Mucosa of rectum (tissue), 2 donors: ENCODE measurements around the gene ATP13A2.

Experiments used
- H3K27ac ChIP-seq, 2 donors: one replicate each; pipeline ENCODE4 v1.7.0; 2013; ENCODE audit warnings: inconsistent platforms in 2 of 2, low read depth in 2 of 2, low read length in 2 of 2
- H3K27me3 ChIP-seq, 2 donors: one replicate each; pipeline ENCODE4 v1.7.0; 2013; ENCODE audit warnings: low read length in 2 of 2; ENCODE audit not compliant: control insufficient read depth in 2 of 2, insufficient read depth in 2 of 2
- H3K36me3 ChIP-seq, 2 donors: one replicate each; pipeline ENCODE4 v1.7.0; 2013; ENCODE audit warnings: low read length in 2 of 2; ENCODE audit not compliant: control insufficient read depth in 2 of 2, insufficient read depth in 2 of 2
- H3K4me1 ChIP-seq, 2 donors: one replicate each; pipeline ENCODE4 v1.7.0; 2013; ENCODE audit warnings: low read length in 2 of 2, mild to moderate bottlenecking in 1 of 2; ENCODE audit not compliant: control insufficient read depth in 2 of 2, insufficient read depth in 2 of 2
- H3K4me3 ChIP-seq, 2 donors: one replicate each; pipeline ENCODE4 v1.7.0; 2013; ENCODE audit warnings: low read length in 2 of 2
- H3K9ac ChIP-seq, 2 donors: one replicate each; pipeline ENCODE4 v1.7.0; 2013; ENCODE audit warnings: low read length in 2 of 2, low read depth in 1 of 2, mild to moderate bottlenecking in 1 of 2
- H3K9me3 ChIP-seq, 2 donors: one replicate each; pipeline ENCODE4 v1.7.0; 2013; ENCODE audit warnings: low read length in 2 of 2; ENCODE audit not compliant: control insufficient read depth in 2 of 2
- donor health status: healthy.
- donor health status: Normal muscosa, but diverticular disease.

ATP13A2 gene

GRCh38 chr1:17052038-17052437, 40.3 kb upstream of the ATP13A2 start:
- no peaks in the 10 kb centered on the region for H3K9me3 ChIP-seq
- H3K4me3 ChIP-seq = no peak overlapping the region
- H3K36me3 ChIP-seq = peaks cover 7 to 12% of the 10 kb centered on the region in 2 donors
- H3K27me3 ChIP-seq = no peaks in the 10 kb centered on the region
- H3K9ac ChIP-seq = peak overlapping the region in 1 of 2 donors; percentile 34
- peaks cover 4 to 16% of the 10 kb centered on the region in 2 donors for H3K4me1 ChIP-seq
- no peak overlapping the region for H3K27ac ChIP-seq

GRCh38 chr1:17047924-17048323, 36.2 kb upstream of the ATP13A2 start:
- peaks cover 4 to 10% of the 10 kb centered on the region in 2 donors for H3K4me1 ChIP-seq
- H3K9ac ChIP-seq = no peak overlapping the region
- no peaks in the 10 kb centered on the region for H3K9me3 ChIP-seq
- H3K4me3 ChIP-seq = no peak overlapping the region
- H3K36me3 ChIP-seq = peaks cover 17 to 31% of the 10 kb centered on the region in 2 donors
- no peaks in the 10 kb centered on the region for H3K27me3 ChIP-seq
- no peak overlapping the region for H3K27ac ChIP-seq

GRCh38 chr1:17046334-17046657, 34.6 kb upstream of the ATP13A2 start:
- Histone ChIP-seq H3K4me3 (no peak overlapping the region), H3K4me1 (no peaks in the 10 kb centered on the region), H3K27me3 (no peaks in the 10 kb centered on the region), H3K27ac (no peak overlapping the region), H3K9ac (no peak overlapping the region), H3K36me3 (peaks cover 18 to 42% of the 10 kb centered on the region in 2 donors), H3K9me3 (no peaks in the 10 kb centered on the region)

GRCh38 chr1:17045634-17046333, 34.1 kb upstream of the ATP13A2 start:
- H3K36me3 ChIP-seq = peaks cover 13 to 38% of the 10 kb centered on the region in 2 donors
- H3K4me1 ChIP-seq = no peaks in the 10 kb centered on the region
- no peak overlapping the region for H3K9ac ChIP-seq
- H3K27ac ChIP-seq = peak overlapping the region in 1 of 2 donors; percentile 21
- H3K9me3 ChIP-seq = no peaks in the 10 kb centered on the region
- H3K27me3 ChIP-seq = no peaks in the 10 kb centered on the region
- peak overlapping the region in 1 of 2 donors; percentile 55 for H3K4me3 ChIP-seq

- Histone ChIP-seq H3K9me3 (no peaks in the 10 kb centered on the region), H3K27me3 (no peaks in the 10 kb centered on the region), H3K36me3 (peaks cover 16 to 41% of the 10 kb centered on the region in 2 donors), H3K9ac (no peak overlapping the region), H3K4me1 (no peaks in the 10 kb centered on the region), H3K4me3 (no peak overlapping the region), H3K27ac (no peak overlapping the region)
Measured at GRCh38 chr1:17045150-17045549, 33.4 kb upstream of the ATP13A2 start.

- H3K27ac ChIP-seq = no peak overlapping the region
- H3K9ac ChIP-seq = no peak overlapping the region
- no peaks in the 10 kb centered on the region for H3K27me3 ChIP-seq
- no peak overlapping the region for H3K4me3 ChIP-seq
- H3K36me3 ChIP-seq = peaks cover 20 to 39% of the 10 kb centered on the region in 2 donors
- H3K9me3 ChIP-seq = no peaks in the 10 kb centered on the region
- no peaks in the 10 kb centered on the region for H3K4me1 ChIP-seq
Measured at GRCh38 chr1:17043676-17044075, 31.9 kb upstream of the ATP13A2 start.

- Histone ChIP-seq H3K9me3 (no peaks in the 10 kb centered on the region), H3K4me3 (no peak overlapping the region), H3K36me3 (peaks cover 18 to 47% of the 10 kb centered on the region in 2 donors), H3K4me1 (no peaks in the 10 kb centered on the region), H3K9ac (no peak overlapping the region), H3K27ac (no peak overlapping the region), H3K27me3 (no peaks in the 10 kb centered on the region)
Measured at GRCh38 chr1:17040135-17040534, 28.4 kb upstream of the ATP13A2 start.

- no peaks in the 10 kb centered on the region for H3K27me3 ChIP-seq
- H3K27ac ChIP-seq = no peak overlapping the region
- H3K9me3 ChIP-seq = no peaks in the 10 kb centered on the region
- H3K36me3 ChIP-seq = peaks cover 12 to 45% of the 10 kb centered on the region in 2 donors
- no peak overlapping the region for H3K9ac ChIP-seq
- H3K4me1 ChIP-seq = no peaks in the 10 kb centered on the region
- no peak overlapping the region for H3K4me3 ChIP-seq
Measured at GRCh38 chr1:17039522-17039921, 27.8 kb upstream of the ATP13A2 start.

- Histone ChIP-seq H3K36me3 (peaks cover 29 to 47% of the 10 kb centered on the region in 2 donors), H3K4me1 (no peaks in the 10 kb centered on the region), H3K27ac (no peak overlapping the region), H3K27me3 (no peaks in the 10 kb centered on the region), H3K4me3 (no peak overlapping the region), H3K9ac (no peak overlapping the region), H3K9me3 (no peaks in the 10 kb centered on the region)
Measured at GRCh38 chr1:17033481-17033880, 21.8 kb upstream of the ATP13A2 start.

GRCh38 chr1:17032741-17033140, 21.0 kb upstream of the ATP13A2 start:
- Histone ChIP-seq H3K4me1 (no peaks in the 10 kb centered on the region), H3K36me3 (peaks cover 35 to 51% of the 10 kb centered on the region in 2 donors), H3K27ac (no peak overlapping the region)

More at GRCh38 chr1:17032741-17033140, 21.0 kb upstream of the ATP13A2 start:
- Histone ChIP-seq H3K4me3 (no peak overlapping the region), H3K9me3 (no peaks in the 10 kb centered on the region), H3K9ac (no peak overlapping the region), H3K27me3 (no peaks in the 10 kb centered on the region)
